ENCODE measurements around the gene DNM2. TPM values are rescaled to one million over a fixed set of nuclear protein-coding genes. Genes with fewer than 3 reads are reported as not detected.

The DNM2 gene
- total and polyA plus RNA-seq, 2 of the 13 experiments (the other 11 are each of a cell fraction or from before 2014, with no cell fraction given), result 41.7 to 59.8 TPM

GRCh38 chr19:10788146-10788545, 70.3 kb downstream of the DNM2 start:
- H3K4me2 ChIP-seq (ENCODE audit: low read depth, low read length), result no peak overlapping the region
- H3K27ac ChIP-seq (ENCODE audit: extremely low read length, insufficient read depth, low read length), result no peak overlapping the region
- intact Hi-C loops (cut with micrococcal nuclease; ENCODE audit: unreplicated experiment), result no loop called here
- H4K20me1 ChIP-seq (ENCODE audit: insufficient read depth, low read length), result no peaks in the 10 kb centered on the region
- CTCF ChIA-PET (ENCODE audit: low intra/inter-chr PET ratio, low total read pairs), result no interaction called here
- TF ChIP-seq HNF1A (IDR thresholded peaks at IDR 0.05; ENCODE audit: low read depth), result no peak
- TF ChIP-seq HNF1A (CRISPR knock-in tag; IDR thresholded peaks at IDR 0.05; ENCODE audit: borderline replicate concordance), result no peak
- no peak for TF ChIP-seq ZNF788 (CRISPR knock-in tag; IDR thresholded peaks at IDR 0.05; ENCODE audit: borderline replicate concordance)
- TF ChIP-seq PBX3 (CRISPR knock-in tag; IDR thresholded peaks at IDR 0.05; ENCODE audit: borderline replicate concordance), result no peak
- TF ChIP-seq ZBTB8A (CRISPR knock-in tag; IDR thresholded peaks at IDR 0.05; ENCODE audit: borderline replicate concordance, low read depth), result no peak
- ATAC-seq (no peak), DNase-seq (ENCODE audit: low spot score) (no peak), FAIRE-seq (no peak)
- no peak overlapping the region for H3K4me3 ChIP-seq (replicated peaks in 1 of 3; ENCODE audit: insufficient read depth in 1 of 3, low read depth in 2 of 3, low read length in 3 of 3)
- in situ Hi-C loops (cut with HindIII; ENCODE audit: extremely low pct_ligation_motif_present, low pct_unique_long_range_greater_than_20kb), result no loop called here
- BruUV-seq (replicated peaks), result no TSS peak
- H3K4me1 ChIP-seq (ENCODE audit: insufficient read depth, low read length), result no peaks in the 10 kb centered on the region
- H2AFZ ChIP-seq (ENCODE audit: low read length), result no peak overlapping the region
- H3K27me3 ChIP-seq (ENCODE audit: control insufficient read depth in 1 of 2, insufficient read depth in 2 of 2, low read length in 2 of 2), result no peaks in the 10 kb centered on the region
- 96% methylated on average over 7 of the region's 8 CpGs for WGBS (ENCODE audit: low lambda C conversion rate)
- no peaks in the 10 kb centered on the region for H3K9me3 ChIP-seq (ENCODE audit: low read length)
- H3K9ac ChIP-seq (ENCODE audit: insufficient read depth, low read depth, low read length), result no peak overlapping the region
- peaks cover 24 to 66% of the 10 kb centered on the region in 2 experiments for H3K36me3 ChIP-seq (replicated peaks in 1 of 2; ENCODE audit: control insufficient read depth in 1 of 2, insufficient read depth in 2 of 2, low read length in 2 of 2)
- no peaks in the 10 kb centered on the region for H3K79me2 ChIP-seq (ENCODE audit: insufficient read depth, low read length)
- POLR2A ChIA-PET, result no interaction called here

Data from HepG2 (cell line).